ENCODE data around the gene RELN. TPM values are rescaled to one million over a fixed set of nuclear protein-coding genes. Genes with fewer than 3 reads are reported as not detected.

The RELN gene
- total RNA-seq, 6 donors from 2014 or later, result 1.1 to 3.6 (median 2.6) TPM; not detected in 1

DNA sequence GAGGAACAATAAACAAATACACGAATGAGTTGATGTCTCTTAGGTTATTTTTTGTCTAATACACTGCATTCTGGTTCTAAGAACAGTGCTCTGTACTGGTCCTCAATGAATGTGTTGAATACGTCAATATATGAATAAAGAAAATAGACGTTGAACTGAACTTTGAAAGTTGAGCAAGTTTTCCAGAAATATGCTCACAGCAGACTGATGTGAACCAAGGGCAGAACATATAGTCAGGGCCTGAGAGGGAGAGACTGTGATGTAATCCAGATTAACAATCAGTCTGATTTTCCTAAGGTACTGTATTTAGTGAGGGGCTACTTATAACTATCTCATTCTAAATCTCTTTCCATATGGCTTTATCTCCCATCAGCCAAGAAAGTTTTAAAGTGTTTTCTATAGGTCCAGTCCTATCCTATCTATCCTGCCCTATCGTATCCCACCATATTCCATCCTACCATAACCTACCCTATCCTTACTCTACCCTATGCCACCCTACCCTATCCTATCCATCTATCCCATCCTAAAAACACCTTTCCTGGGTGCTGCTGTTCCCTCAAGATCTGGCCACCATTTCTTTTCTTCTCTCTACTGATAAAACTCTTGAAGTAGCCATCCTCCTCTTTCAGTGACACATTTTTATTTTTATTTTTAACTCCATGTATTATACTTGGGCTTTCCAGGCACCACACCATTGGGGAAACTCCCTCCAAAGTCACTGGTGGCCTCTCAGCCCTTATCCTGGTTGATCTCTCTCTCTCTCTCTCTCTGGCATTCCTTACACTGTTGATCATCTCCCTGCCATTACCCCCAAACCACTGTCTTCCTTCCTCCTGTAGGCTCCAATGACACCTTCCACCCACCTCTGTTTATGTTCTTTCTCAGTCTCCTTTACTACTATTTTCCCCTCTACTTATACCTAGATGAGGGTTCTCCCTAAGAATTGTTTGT is 331.1 kb downstream of the RELN start:
- DNase-seq (no peak), ATAC-seq (ENCODE audit: low FRiP score in 2 of 2) (no peak)
- Histone ChIP-seq H3K36me3 (no peaks in the 10 kb centered on the region), H3K9me3 (no peaks in the 10 kb centered on the region), H3K4me3 (no peak overlapping the region), H3K4me1 (no peaks in the 10 kb centered on the region), H3K27ac (no peak overlapping the region), H3K27me3 (no peaks in the 10 kb centered on the region)
- 85% methylated on average over 4 of the region's 4 CpGs for WGBS, 2 donors
- TF ChIP-seq, protein P1, sequence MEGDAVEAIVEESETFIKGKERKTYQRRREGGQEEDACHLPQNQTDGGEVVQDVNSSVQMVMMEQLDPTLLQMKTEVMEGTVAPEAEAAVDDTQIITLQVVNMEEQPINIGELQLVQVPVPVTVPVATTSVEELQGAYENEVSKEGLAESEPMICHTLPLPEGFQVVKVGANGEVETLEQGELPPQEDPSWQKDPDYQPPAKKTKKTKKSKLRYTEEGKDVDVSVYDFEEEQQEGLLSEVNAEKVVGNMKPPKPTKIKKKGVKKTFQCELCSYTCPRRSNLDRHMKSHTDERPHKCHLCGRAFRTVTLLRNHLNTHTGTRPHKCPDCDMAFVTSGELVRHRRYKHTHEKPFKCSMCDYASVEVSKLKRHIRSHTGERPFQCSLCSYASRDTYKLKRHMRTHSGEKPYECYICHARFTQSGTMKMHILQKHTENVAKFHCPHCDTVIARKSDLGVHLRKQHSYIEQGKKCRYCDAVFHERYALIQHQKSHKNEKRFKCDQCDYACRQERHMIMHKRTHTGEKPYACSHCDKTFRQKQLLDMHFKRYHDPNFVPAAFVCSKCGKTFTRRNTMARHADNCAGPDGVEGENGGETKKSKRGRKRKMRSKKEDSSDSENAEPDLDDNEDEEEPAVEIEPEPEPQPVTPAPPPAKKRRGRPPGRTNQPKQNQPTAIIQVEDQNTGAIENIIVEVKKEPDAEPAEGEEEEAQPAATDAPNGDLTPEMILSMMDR (IDR thresholded peaks at IDR 0.05), result no peak
- TF ChIP-seq POLR2A (IDR thresholded peaks at IDR 0.05) (no peak), POLR2AphosphoS5 (IDR thresholded peaks at IDR 0.05) (no peak), EP300 (IDR thresholded peaks at IDR 0.05) (no peak)

GRCh38 chr7:103657474-103657894 is 332.0 kb downstream of the RELN start:
- Histone ChIP-seq H3K27me3 (no peaks in the 10 kb centered on the region), H3K4me1 (no peaks in the 10 kb centered on the region), H3K4me3 (no peak overlapping the region), H3K36me3 (no peaks in the 10 kb centered on the region), H3K9me3 (no peaks in the 10 kb centered on the region), H3K27ac (no peak overlapping the region)
- no peak for DNase-seq
- WGBS, 2 donors, result 55 to 65% methylated on average over 4 of the region's 4 CpGs
- ATAC-seq (ENCODE audit: low FRiP score in 2 of 2), result no peak
- no peak for TF ChIP-seq EP300 (IDR thresholded peaks at IDR 0.05)
- TF ChIP-seq POLR2AphosphoS5 (IDR thresholded peaks at IDR 0.05), result no peak
- TF ChIP-seq POLR2A (IDR thresholded peaks at IDR 0.05), result no peak
- TF ChIP-seq, protein P1 (IDR thresholded peaks at IDR 0.05), result no peak

DNA sequence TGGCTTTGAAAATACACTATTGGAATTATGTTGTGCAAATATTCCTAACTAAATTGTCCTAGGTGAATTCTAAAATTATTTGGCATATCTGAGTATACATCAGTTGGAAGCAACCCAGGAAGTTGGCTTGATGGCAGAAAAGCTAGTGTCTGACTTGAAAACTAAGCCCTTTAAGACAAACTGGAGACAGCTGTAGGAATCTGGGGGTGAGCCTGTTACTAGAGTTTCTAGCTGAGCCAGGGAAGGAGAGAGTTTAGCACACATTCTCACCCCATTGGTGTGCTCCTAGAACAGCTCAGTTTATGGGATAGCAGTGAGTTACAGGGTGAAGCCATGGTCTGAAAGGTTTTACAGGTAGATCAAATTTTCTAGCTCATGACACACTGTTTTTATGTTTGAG is 333.2 kb downstream of the RELN start:
- H3K9me3 ChIP-seq, result no peaks in the 10 kb centered on the region
- TF ChIP-seq, protein P1 (IDR thresholded peaks at IDR 0.05), result no peak
- TF ChIP-seq POLR2AphosphoS5 (IDR thresholded peaks at IDR 0.05) (no peak), POLR2A (IDR thresholded peaks at IDR 0.05) (no peak)
- H3K36me3 ChIP-seq, result no peaks in the 10 kb centered on the region
- no peaks in the 10 kb centered on the region for H3K27me3 ChIP-seq
- DNase-seq, result no peak
- H3K27ac ChIP-seq, result no peak overlapping the region
- no peaks in the 10 kb centered on the region for H3K4me1 ChIP-seq
- no peak for ATAC-seq (ENCODE audit: low FRiP score in 2 of 2)
- H3K4me3 ChIP-seq, result no peak overlapping the region

GRCh38 chr7:103651593-103652377 is 337.7 kb downstream of the RELN start:
- WGBS, 2 donors, result 15 to 17% methylated on average over 3 of the region's 3 CpGs
- no peaks in the 10 kb centered on the region for H3K27me3 ChIP-seq

More at GRCh38 chr7:103651593-103652377, 337.7 kb downstream of the RELN start:
- Histone ChIP-seq H3K36me3 (no peaks in the 10 kb centered on the region), H3K9me3 (no peaks in the 10 kb centered on the region), H3K4me3 (no peak overlapping the region), H3K27ac (no peak overlapping the region), H3K4me1 (no peaks in the 10 kb centered on the region)
- ATAC-seq (ENCODE audit: low FRiP score in 2 of 2) (no peak), DNase-seq (no peak)
- TF ChIP-seq, protein P1 (IDR thresholded peaks at IDR 0.05), result no peak
- TF ChIP-seq POLR2A (IDR thresholded peaks at IDR 0.05), result no peak
- no peak for TF ChIP-seq EP300 (IDR thresholded peaks at IDR 0.05)
- no peak for TF ChIP-seq POLR2AphosphoS5 (IDR thresholded peaks at IDR 0.05)
